ENCODE measurements around the gene TERT.

The TERT gene

GRCh38 chr5:1223278-1223670 lies 71.6 kb downstream of the TERT start:
- no peak for TF ChIP-seq CTCF (IDR thresholded peaks at IDR 0.05)
- Histone ChIP-seq H3K36me3 (no peaks in the 10 kb centered on the region), H3K4me1 (no peaks in the 10 kb centered on the region), H3K27ac (no peak overlapping the region), H3K9me3 (no peaks in the 10 kb centered on the region), H3K27me3 (peaks cover 0 to 34% of the 10 kb centered on the region in 2 donors), H3K4me3 (no peak overlapping the region)
- no peak for DNase-seq
- intact Hi-C loops (cut with DNase I; ENCODE audit: low total_unique reads), result no loop called here

DNA sequence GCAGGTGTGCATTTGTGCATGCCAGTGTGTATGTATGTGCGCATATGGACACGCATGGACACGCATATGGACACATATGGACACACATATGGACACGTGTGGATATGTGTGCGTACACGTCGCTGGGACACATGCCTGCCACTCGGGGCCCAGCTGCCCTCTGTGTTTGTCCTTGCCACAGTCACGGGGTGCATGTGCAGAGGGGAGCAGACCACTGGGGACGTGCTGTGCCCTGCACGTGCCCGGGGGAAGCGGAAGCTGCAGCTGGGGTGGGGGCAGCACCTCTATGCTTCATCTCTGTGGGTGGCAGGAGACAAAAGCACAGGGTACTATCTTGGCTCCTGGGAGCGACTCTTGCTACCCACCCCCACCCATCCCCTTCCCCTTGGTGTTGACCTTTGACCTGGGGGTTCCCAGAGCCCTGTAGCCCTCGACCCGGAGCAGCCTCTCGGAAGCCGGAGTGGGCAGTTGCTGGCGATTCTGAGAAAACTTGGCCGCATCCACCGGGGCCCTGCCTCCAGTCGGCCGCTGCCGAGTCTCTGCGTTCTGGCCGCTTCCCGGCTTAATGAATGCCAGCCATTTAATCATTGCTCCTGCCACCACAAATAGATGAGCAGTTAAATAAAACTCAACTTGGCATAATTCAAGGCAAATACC lies 72.1 kb downstream of the TERT start:
- TF ChIP-seq CTCF (IDR thresholded peaks at IDR 0.05), result no peak
- Histone ChIP-seq H3K36me3 (no peaks in the 10 kb centered on the region), H3K4me3 (no peak overlapping the region), H3K4me1 (no peaks in the 10 kb centered on the region), H3K27ac (no peak overlapping the region), H3K27me3 (peaks cover 0 to 31% of the 10 kb centered on the region in 2 donors), H3K9me3 (no peaks in the 10 kb centered on the region)
- no peak for DNase-seq
- intact Hi-C loops (cut with DNase I; ENCODE audit: low total_unique reads), result no loop called here

DNA sequence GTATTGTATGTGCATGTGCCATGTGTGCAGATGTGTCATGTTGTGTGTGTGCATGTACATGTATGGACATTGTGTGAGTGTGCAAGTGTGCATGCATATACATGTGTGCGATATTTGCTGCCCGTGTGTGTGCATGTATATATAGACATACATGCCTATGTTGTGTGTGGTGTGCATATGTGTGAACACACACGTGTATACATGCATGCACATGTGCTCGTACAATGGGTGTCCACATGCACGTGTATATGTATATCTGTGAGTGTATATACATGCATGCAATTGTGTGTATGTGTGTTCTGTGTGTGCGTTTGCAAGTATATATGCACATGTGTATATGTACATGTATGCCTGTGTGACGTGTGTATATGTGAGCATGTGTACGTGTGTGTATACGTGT lies 72.7 kb downstream of the TERT start:
- Histone ChIP-seq H3K4me3 (no peak overlapping the region), H3K36me3 (no peaks in the 10 kb centered on the region), H3K27me3 (peaks cover 0 to 31% of the 10 kb centered on the region in 2 donors), H3K9me3 (no peaks in the 10 kb centered on the region), H3K27ac (no peak overlapping the region), H3K4me1 (no peaks in the 10 kb centered on the region)
- DNase-seq, result no peak
- TF ChIP-seq CTCF (IDR thresholded peaks at IDR 0.05), result no peak
- intact Hi-C loops (cut with DNase I; ENCODE audit: low total_unique reads), result no loop called here

DNA sequence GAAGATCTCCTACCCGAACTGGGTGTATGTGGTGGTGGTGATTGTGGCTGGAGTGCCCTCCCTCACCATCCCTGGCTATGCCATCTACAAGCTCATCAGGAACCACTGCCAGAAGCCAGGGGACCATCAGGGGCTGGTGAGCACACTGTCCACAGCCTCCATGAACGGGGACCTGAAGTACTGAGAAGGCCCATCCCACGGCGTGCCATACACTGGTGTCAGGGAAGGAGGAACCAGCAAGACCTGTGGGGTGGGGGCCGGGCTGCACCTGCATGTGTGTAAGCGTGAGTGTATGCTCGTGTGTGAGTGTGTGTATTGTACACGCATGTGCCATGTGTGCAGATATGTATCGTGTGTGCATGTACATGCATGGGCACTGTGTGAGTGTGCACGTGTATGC lies 73.1 kb downstream of the TERT start:
- intact Hi-C loops (cut with DNase I; ENCODE audit: low total_unique reads), result no loop called here
- Histone ChIP-seq H3K4me3 (no peak overlapping the region), H3K36me3 (no peaks in the 10 kb centered on the region), H3K4me1 (no peaks in the 10 kb centered on the region), H3K9me3 (no peaks in the 10 kb centered on the region), H3K27me3 (peaks cover 0 to 31% of the 10 kb centered on the region in 2 donors), H3K27ac (no peak overlapping the region)
- DNase-seq, result no peak
- TF ChIP-seq CTCF (IDR thresholded peaks at IDR 0.05), result no peak

GRCh38 chr5:1220831-1221230 lies 74.0 kb downstream of the TERT start:
- TF ChIP-seq CTCF (IDR thresholded peaks at IDR 0.05), result no peak
- Histone ChIP-seq H3K27ac (no peak overlapping the region), H3K36me3 (no peaks in the 10 kb centered on the region), H3K9me3 (no peaks in the 10 kb centered on the region), H3K4me3 (no peak overlapping the region), H3K27me3 (peaks cover 0 to 23% of the 10 kb centered on the region in 2 donors), H3K4me1 (no peaks in the 10 kb centered on the region)
- DNase-seq, result no peak
- intact Hi-C loops (cut with DNase I; ENCODE audit: low total_unique reads), result no loop called here

DNA sequence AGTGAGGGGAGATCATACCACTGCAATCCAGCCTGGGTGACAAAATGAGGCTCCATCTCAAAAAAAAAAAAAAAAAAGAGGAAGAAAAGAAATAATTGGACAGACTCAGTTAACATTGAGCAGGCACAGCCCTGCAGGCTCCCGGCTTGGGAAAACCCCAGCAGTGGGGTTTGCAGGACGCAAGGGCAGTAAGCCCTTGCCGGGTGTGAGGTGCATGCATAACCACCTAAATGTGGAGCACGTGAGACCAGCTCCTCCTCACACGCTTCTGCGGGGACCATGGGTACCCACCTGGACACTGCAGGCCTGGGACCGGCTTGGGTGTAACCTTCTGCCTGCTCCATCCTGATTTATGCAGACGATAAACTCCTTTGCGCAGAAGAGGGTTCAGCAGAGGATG lies 74.5 kb downstream of the TERT start:
- intact Hi-C loops (cut with DNase I; ENCODE audit: low total_unique reads), result no loop called here
- DNase-seq, result no peak
- H3K36me3 ChIP-seq, result no peaks in the 10 kb centered on the region
- no peak for TF ChIP-seq CTCF (IDR thresholded peaks at IDR 0.05)
- H3K27ac ChIP-seq, result no peak overlapping the region
- H3K4me1 ChIP-seq, result no peaks in the 10 kb centered on the region
- peaks cover 0 to 21% of the 10 kb centered on the region in 2 donors for H3K27me3 ChIP-seq
- H3K9me3 ChIP-seq, result no peaks in the 10 kb centered on the region
- no peak overlapping the region for H3K4me3 ChIP-seq
